ENCODE results near the gene MIB2.

DNA sequence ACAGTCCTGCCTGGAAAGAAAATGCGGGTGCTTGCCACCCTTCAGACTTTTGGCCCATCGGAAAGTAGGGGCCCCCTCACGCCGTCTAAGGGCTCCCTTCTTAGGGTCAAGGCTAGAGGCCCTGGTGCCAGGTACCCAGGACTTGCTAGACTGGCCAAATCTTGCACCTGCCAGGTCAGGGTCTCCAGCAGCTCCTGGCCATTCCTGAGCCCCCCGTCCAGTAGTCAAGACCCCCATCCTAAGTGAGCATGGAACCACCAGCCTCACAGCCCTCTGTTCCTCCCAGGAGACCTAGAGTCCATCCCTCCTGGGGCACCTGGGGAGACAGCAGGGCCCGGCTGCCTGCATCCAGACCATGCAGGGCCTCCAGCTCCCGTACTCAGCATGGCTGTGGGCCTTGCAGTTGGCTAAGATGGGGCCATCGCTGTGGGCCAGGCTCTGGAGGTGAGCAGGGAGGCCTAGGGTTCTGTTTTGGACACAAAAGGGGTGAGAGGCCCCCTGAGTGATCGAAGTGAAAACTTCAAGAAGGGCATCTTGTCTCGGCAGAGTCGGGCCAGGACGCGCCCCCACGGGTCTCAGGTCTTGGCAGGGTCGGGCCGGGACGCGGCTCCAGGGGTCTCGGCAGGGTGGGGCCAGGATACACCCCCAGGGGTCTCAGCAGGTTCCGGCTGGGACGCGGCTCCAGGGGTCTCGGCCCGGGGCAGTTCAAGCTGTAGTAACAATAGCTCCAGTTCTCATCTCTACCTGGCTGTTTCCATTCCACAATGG lies 21.3 kb upstream of the MIB2 start:
- TF ChIP-seq CTCF (IDR thresholded peaks at IDR 0.05) (no peak), POLR2A (IDR thresholded peaks at IDR 0.05) (no peak)

Measured in vagina (tissue), 2 donors.